PFSK-1 (cell line): Measurements from ENCODE around the gene NMRK1.

Experiments
- FOXP2 ChIP-seq: optimal IDR thresholded peaks from 2 replicates; pipeline ENCODE3; 2011; ENCODE audit warnings: borderline replicate concordance, control low read depth, inconsistent platforms; ENCODE audit not compliant: insufficient read depth; ENCODE audit errors: extremely low read length, extremely low read depth
- POLR2AphosphoS5 ChIP-seq: IDR thresholded peaks from 2 replicates; pipeline ENCODE4 v1.6.1; 2012; ENCODE audit warnings: low read depth, mild to moderate bottlenecking, control low read depth, low read length, moderate library complexity
- REST ChIP-seq, 2 experiments: IDR thresholded peaks; 2 replicates each; pipeline versions ENCODE4 v1.6.1 to v1.8.0; 2011 to 2012; ENCODE audit warnings: low read depth in 2 of 2, low read length in 2 of 2, control low read depth in 1 of 2, inconsistent platforms in 1 of 2, mild to moderate bottlenecking in 1 of 2, moderate library complexity in 1 of 2; ENCODE audit not compliant: insufficient read depth in 1 of 2
- SIN3A ChIP-seq: IDR thresholded peaks from 2 replicates; pipeline ENCODE4 v1.6.1; 2012; ENCODE audit warnings: mild to moderate bottlenecking, low read length, moderate library complexity, borderline replicate concordance; ENCODE audit not compliant: insufficient read depth
- TAF1 ChIP-seq: IDR thresholded peaks from 2 replicates; pipeline ENCODE4 v1.6.1; 2012; ENCODE audit warnings: low read length, control low read depth, borderline replicate concordance; ENCODE audit not compliant: insufficient read depth

The NMRK1 gene

GRCh38 chr9:75105841-75106240, 17.9 kb upstream of the NMRK1 start:
- no peak for TF ChIP-seq SIN3A
- TF ChIP-seq POLR2AphosphoS5, result no peak
- no peak for TF ChIP-seq FOXP2
- no peak for TF ChIP-seq REST (IDR thresholded peaks at IDR 0.05; ENCODE audit: insufficient read depth in 1 of 2, low read depth in 2 of 2, low read length in 2 of 2)
- no peak for TF ChIP-seq TAF1

GRCh38 chr9:75105019-75105540, 17.1 kb upstream of the NMRK1 start:
- TF ChIP-seq FOXP2, result no peak
- no peak for TF ChIP-seq POLR2AphosphoS5
- TF ChIP-seq TAF1, result no peak
- no peak for TF ChIP-seq REST (IDR thresholded peaks at IDR 0.05; ENCODE audit: insufficient read depth in 1 of 2, low read depth in 2 of 2, low read length in 2 of 2)
- no peak for TF ChIP-seq SIN3A

GRCh38 chr9:75104607-75105006, 16.7 kb upstream of the NMRK1 start:
- TF ChIP-seq REST (IDR thresholded peaks at IDR 0.05; ENCODE audit: insufficient read depth in 1 of 2, low read depth in 2 of 2, low read length in 2 of 2), result no peak
- TF ChIP-seq SIN3A, result no peak
- no peak for TF ChIP-seq FOXP2
- TF ChIP-seq TAF1, result no peak
- TF ChIP-seq POLR2AphosphoS5, result no peak

- no peak for TF ChIP-seq REST (IDR thresholded peaks at IDR 0.05; ENCODE audit: insufficient read depth in 1 of 2, low read depth in 2 of 2, low read length in 2 of 2)
- no peak for TF ChIP-seq SIN3A
- TF ChIP-seq TAF1, result no peak
- no peak for TF ChIP-seq POLR2AphosphoS5
- no peak for TF ChIP-seq FOXP2
These were observed 14.3 kb upstream of the NMRK1 start for GRCh38 chr9:75102177-75102790.
